ENCODE data around the gene SELL. TPM values are rescaled to one million over a fixed set of nuclear protein-coding genes. Genes with fewer than 3 reads are reported as not detected.
"Not testable (repeated sequence)": the region's sequence is repeated elsewhere in the genome, so short reads cannot be mapped to it uniquely, and the experiment has no call there.

The SELL gene
- polyA plus RNA-seq, 6 donors from 2014 or later: 1,749 to 3,838 (median 2,128) TPM

DNA sequence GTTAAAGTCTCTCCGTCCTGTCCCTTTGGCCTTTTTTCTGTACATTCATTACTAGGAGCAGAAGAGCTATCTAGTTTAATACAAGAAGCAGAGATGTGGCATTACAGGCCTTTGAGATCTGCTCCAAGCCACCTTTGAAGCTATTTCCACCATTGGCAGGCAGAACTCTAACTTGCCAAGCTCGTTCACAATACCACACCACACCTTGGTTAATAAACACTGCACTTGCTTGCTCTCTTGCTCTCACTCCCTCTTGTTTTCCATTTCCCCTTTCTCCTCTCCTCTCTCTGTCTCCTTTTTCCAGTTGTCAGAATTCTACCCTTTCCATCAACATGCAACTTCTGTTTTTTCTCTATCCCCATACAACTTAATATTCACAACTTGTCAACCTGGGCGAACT is 15.4 kb upstream of the SELL start:
- Mint-ChIP-seq H3K27ac (no peak overlapping the region), H3K4me3 (no peak overlapping the region), H3K4me1 (no peaks in the 10 kb centered on the region), H3K9me3 (no peaks in the 10 kb centered on the region), H3K36me3 (peaks cover 0 to 4% of the 10 kb centered on the region in 2 donors), H3K27me3 (peaks cover 11 to 18% (median 15%) of the 10 kb centered on the region in 3 donors)
- no peak for DNase-seq
- ATAC-seq (ENCODE audit: low read depth in 2 of 2): no peak

DNA sequence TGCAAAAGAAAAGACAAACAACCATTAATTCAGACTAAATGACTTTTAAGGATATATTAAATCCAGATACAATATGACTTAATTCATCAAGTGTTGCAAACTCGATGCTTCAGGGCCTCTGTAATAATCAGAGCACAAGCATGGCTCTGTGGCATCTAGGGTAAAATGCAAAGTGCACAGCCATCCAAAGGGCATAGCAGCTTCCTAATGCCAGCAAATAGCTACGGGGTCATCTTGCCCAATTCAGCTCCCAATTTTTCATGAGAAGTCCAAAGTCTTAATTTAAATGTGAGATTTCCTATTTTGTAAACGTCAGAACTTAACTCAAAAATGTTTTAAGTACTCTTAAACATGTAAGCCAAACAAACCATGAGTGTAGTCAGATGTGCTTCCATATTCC is 14.5 kb upstream of the SELL start:
- H3K4me3 Mint-ChIP-seq: no peak overlapping the region
- no peak for DNase-seq
- no peaks in the 10 kb centered on the region for H3K4me1 Mint-ChIP-seq
- no peaks in the 10 kb centered on the region for H3K9me3 Mint-ChIP-seq
- H3K27me3 Mint-ChIP-seq: peaks cover 6 to 10% (median 8%) of the 10 kb centered on the region in 3 donors
- peaks cover 0 to 10% of the 10 kb centered on the region in 2 donors for H3K36me3 Mint-ChIP-seq
- no peak overlapping the region for H3K27ac Mint-ChIP-seq
- no peak for ATAC-seq (ENCODE audit: low read depth in 2 of 2)

DNA sequence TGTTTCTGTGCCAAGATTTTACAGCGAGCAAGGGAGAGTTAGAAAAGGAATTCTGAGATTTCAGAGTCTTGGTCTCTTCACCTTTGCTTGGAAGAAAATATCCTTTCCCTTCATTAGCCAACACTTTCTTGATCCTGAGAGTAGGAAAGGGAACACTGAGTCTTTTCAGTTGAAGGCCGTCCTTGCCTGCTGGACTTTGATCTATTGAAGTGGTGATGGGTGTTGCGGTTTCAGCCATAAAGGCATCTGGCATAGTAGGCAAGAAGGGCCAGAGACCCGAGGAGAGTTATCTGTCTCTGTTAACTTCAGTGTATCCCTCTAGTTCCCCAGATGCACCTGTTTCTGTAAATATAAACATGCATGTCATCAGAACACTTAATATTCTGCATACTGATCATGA is 12.7 kb upstream of the SELL start:
- no peak overlapping the region for H3K27ac Mint-ChIP-seq
- ATAC-seq (ENCODE audit: low read depth in 2 of 2): no peak
- no peak for DNase-seq
- H3K9me3 Mint-ChIP-seq: no peaks in the 10 kb centered on the region
- peaks cover 0 to 10% of the 10 kb centered on the region in 2 donors for H3K36me3 Mint-ChIP-seq
- H3K4me1 Mint-ChIP-seq: no peaks in the 10 kb centered on the region
- H3K4me3 Mint-ChIP-seq: no peak overlapping the region
- peaks cover 6 to 10% (median 8%) of the 10 kb centered on the region in 3 donors for H3K27me3 Mint-ChIP-seq

DNA sequence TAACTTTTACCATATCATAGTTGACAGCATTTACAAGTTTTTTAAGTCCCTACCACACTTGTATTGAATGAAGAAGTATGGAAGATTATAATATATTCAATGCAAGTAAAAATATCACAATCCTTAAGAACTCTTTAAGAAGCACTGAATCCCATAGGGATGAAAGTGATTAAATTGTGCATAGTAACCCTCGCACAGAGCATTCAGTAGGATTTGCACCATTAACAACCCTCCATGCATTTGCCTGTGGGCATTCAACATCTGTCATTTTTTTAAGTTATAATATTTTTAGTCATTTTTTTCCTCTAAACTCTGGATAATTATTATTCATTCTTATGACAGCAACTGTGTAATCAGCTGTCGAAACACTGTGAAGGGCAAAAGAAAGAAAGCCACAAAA is 12.3 kb upstream of the SELL start:
- H3K9me3 Mint-ChIP-seq: no peaks in the 10 kb centered on the region
- H3K27me3 Mint-ChIP-seq: peaks cover 8 to 10% (median 9%) of the 10 kb centered on the region in 3 donors
- H3K4me3 Mint-ChIP-seq: no peak overlapping the region
- DNase-seq (no peak), ATAC-seq (ENCODE audit: low read depth in 2 of 2) (no peak)
- peaks cover 0 to 11% of the 10 kb centered on the region in 2 donors for H3K36me3 Mint-ChIP-seq
- no peaks in the 10 kb centered on the region for H3K4me1 Mint-ChIP-seq
- H3K27ac Mint-ChIP-seq: no peak overlapping the region

DNA sequence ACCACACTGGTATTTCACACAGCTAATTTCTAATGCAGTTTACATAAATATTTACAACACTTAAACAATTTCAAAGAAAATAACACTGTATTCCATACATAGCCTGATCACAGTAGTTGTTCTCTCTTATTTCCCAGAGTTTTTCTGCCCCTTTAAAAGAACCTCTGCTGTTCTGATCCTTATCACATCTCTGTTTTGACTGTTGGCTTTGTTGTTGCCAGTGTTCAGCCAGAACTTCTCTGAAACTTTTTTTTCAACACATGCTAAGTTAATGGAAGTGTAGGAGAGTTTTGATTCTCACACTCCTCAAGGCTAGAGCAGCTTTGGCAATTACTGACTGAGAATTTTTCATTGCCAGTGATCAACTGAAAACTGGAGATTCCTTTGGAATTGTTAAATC is 11.4 kb upstream of the SELL start:
- peaks cover 8 to 15% (median 10%) of the 10 kb centered on the region in 3 donors for H3K27me3 Mint-ChIP-seq
- DNase-seq (no peak), ATAC-seq (ENCODE audit: low read depth in 2 of 2) (no peak)
- no peak overlapping the region for H3K27ac Mint-ChIP-seq
- H3K4me3 Mint-ChIP-seq: no peak overlapping the region
- H3K36me3 Mint-ChIP-seq: peaks cover 0 to 16% of the 10 kb centered on the region in 2 donors
- H3K9me3 Mint-ChIP-seq: no peaks in the 10 kb centered on the region
- no peaks in the 10 kb centered on the region for H3K4me1 Mint-ChIP-seq

- H3K9me3 Mint-ChIP-seq: peaks cover 0 to 28% (median 18%) of the 10 kb centered on the region in 7 donors
- H3K27ac Mint-ChIP-seq; DNase-seq; H3K36me3 Mint-ChIP-seq; H3K4me3 Mint-ChIP-seq; ATAC-seq (ENCODE audit: low read depth in 2 of 2): not testable (repeated sequence)
- H3K4me1 Mint-ChIP-seq: peaks cover 9 to 11% (median 10%) of the 10 kb centered on the region in 3 donors
- H3K27me3 Mint-ChIP-seq: peaks cover 0 to 22% (median 11%) of the 10 kb centered on the region in 3 donors
These were observed 3.7 kb upstream of the SELL start for GRCh38 chr1:169715100-169715499.

DNA sequence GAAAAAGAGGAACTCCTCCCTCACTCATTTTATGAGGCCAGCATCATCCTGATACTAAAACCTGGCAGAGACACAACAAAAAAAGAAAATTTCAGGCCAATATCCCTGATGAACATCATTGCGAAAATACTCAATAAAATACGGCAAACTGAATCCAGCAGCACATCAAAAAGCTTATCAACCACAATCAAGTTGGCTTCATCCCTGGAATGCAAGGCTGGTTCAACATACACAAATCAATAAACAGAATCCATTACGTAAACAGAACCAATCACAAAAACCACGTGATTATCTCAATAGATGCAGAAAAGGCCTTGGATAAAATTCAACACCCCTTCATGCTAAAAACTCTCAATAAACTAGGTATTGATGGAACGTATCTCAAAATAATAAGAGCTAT is 1.7 kb upstream of the SELL start:
- Mint-ChIP-seq H3K4me1 (peaks cover 17 to 24% (median 23%) of the 10 kb centered on the region in 3 donors), H3K9me3 (peaks cover 0 to 28% (median 18%) of the 10 kb centered on the region in 7 donors), H3K36me3 (peaks cover 15 to 16% of the 10 kb centered on the region in 2 donors), H3K4me3 (peak overlapping the region in 1 of 8 donors; percentile 97), H3K27me3 (peaks cover 0 to 13% (median 11%) of the 10 kb centered on the region in 3 donors)
- ATAC-seq (ENCODE audit: low read depth in 2 of 2); H3K27ac Mint-ChIP-seq; DNase-seq: not testable (repeated sequence)

GRCh38 chr1:169712309-169712631 is 850 bp upstream of the SELL start:
- peaks cover 19 to 27% (median 25%) of the 10 kb centered on the region in 3 donors for H3K4me1 Mint-ChIP-seq
- no peak for ATAC-seq (ENCODE audit: low read depth in 2 of 2)
- H3K27me3 Mint-ChIP-seq: peaks cover 0 to 13% (median 11%) of the 10 kb centered on the region in 3 donors
- peak overlapping the region in 7 of 8 donors; percentile 78 to 99 (median 97) for H3K4me3 Mint-ChIP-seq
- H3K27ac Mint-ChIP-seq: no peak overlapping the region
- H3K36me3 Mint-ChIP-seq: peaks cover 19 to 20% of the 10 kb centered on the region in 2 donors
- DNase-seq: no peak
- peaks cover 0 to 28% (median 17%) of the 10 kb centered on the region in 7 donors for H3K9me3 Mint-ChIP-seq

- ATAC-seq (ENCODE audit: low read depth in 2 of 2): no peak
- Mint-ChIP-seq H3K27ac (peak overlapping the region; percentile 67 to 92 (median 89)), H3K4me3 (peak overlapping the region; percentile 78 to 97 (median 96)), H3K9me3 (peaks cover 0 to 15% (median 9%) of the 10 kb centered on the region in 7 donors), H3K4me1 (peaks cover 55 to 62% (median 61%) of the 10 kb centered on the region in 3 donors), H3K36me3 (peaks cover 50 to 53% of the 10 kb centered on the region in 2 donors), H3K27me3 (peaks cover 0 to 2% (median 0%) of the 10 kb centered on the region in 3 donors)
- no peak for DNase-seq
These were observed 2.8 kb downstream of the SELL start for GRCh38 chr1:169708647-169709046.

GRCh38 chr1:169707912-169708604 is 3.4 kb downstream of the SELL start:
- Mint-ChIP-seq H3K27me3 (no peaks in the 10 kb centered on the region), H3K4me3 (peak overlapping the region; percentile 78 to 97 (median 96)), H3K4me1 (peaks cover 61 to 68% (median 67%) of the 10 kb centered on the region in 3 donors), H3K27ac (peak overlapping the region; percentile 67 to 92 (median 89)), H3K36me3 (peaks cover 56 to 59% of the 10 kb centered on the region in 2 donors), H3K9me3 (peaks cover 0 to 9% (median 3%) of the 10 kb centered on the region in 7 donors)
- ATAC-seq (ENCODE audit: low read depth in 2 of 2) (no peak), DNase-seq (no peak)

DNA sequence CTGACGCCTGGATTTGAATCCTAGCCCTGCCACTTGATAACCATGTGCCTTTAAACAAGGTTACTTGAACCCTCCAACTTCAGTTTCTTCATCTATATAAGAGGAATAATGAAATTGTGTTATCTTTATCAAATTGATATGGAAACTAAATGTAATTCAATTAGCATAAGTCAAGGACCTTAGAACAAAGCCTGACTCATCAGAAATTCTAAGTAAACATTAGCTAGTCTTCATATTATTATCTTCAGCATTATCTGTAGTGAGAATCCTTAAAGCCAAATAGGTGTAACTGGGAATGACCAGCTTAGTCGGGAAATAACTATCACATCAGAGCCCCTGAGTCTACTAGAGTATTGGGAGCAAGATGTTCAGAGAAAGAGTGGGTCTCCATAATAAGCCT is 6.6 kb downstream of the SELL start:
- peak overlapping the region; percentile 51 to 92 (median 76) for H3K27ac Mint-ChIP-seq

GRCh38 chr1:169701261-169702005 is 10.0 kb downstream of the SELL start:
- H3K9me3 Mint-ChIP-seq: no peaks in the 10 kb centered on the region
- peak overlapping the region in 5 of 6 donors; percentile 88 to 96 (median 94) for H3K27ac Mint-ChIP-seq
- DNase-seq (no peak), ATAC-seq (ENCODE audit: low read depth in 2 of 2) (peak; percentile 42 to 49)
- peaks cover 82 to 99% (median 87%) of the 10 kb centered on the region in 3 donors for H3K4me1 Mint-ChIP-seq
- no peaks in the 10 kb centered on the region for H3K27me3 Mint-ChIP-seq
- H3K4me3 Mint-ChIP-seq: peak overlapping the region; percentile 73 to 97 (median 84)
- peaks cover 53 to 68% of the 10 kb centered on the region in 2 donors for H3K36me3 Mint-ChIP-seq

More for the DNA sequence above, 6.6 kb downstream of the SELL start:
- H3K4me3 Mint-ChIP-seq: peak overlapping the region; percentile 72 to 97 (median 92)
- H3K4me1 Mint-ChIP-seq: peaks cover 83 to 84% (median 83%) of the 10 kb centered on the region in 3 donors
- H3K9me3 Mint-ChIP-seq: no peaks in the 10 kb centered on the region
- DNase-seq: no peak
- ATAC-seq (ENCODE audit: low read depth in 2 of 2): no peak
- peaks cover 74 to 77% of the 10 kb centered on the region in 2 donors for H3K36me3 Mint-ChIP-seq
- no peaks in the 10 kb centered on the region for H3K27me3 Mint-ChIP-seq

DNA sequence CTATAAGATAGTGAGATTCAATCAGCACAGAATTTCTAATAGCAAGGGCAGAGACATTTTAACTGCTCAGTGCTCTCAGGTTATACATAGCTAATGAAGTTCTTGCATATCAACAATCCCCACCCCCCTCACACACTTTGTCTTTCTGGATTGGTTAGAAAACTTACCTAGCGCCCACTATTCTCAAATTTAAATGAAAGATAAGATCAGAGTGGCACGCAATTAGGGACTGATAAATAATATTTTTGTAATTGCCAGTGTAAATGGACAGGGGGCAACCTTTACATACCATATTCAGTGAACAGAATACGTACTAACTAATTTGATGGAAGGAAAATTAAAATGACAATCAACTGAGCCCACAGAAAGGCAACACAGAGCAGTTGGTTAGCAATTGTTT is 11.7 kb downstream of the SELL start:
- Mint-ChIP-seq H3K4me1 (peaks cover 82 to 98% (median 87%) of the 10 kb centered on the region in 3 donors), H3K4me3 (peak overlapping the region; percentile 47 to 97 (median 76)), H3K36me3 (peaks cover 53 to 68% of the 10 kb centered on the region in 2 donors), H3K9me3 (no peaks in the 10 kb centered on the region), H3K27ac (peak overlapping the region in 5 of 6 donors; percentile 49 to 94 (median 92)), H3K27me3 (no peaks in the 10 kb centered on the region)
- ATAC-seq (ENCODE audit: low read depth in 2 of 2) (no peak), DNase-seq (no peak)

Measured in naive B cell (primary cell).